Hepatocyte (in vitro differentiated cells): ENCODE data around the gene CCDC12. TPM values are rescaled to one million over a fixed set of nuclear protein-coding genes. Genes with fewer than 3 reads are reported as not detected.
A peak's percentile ranks its signal among the peaks of the same experiment; 100 is the strongest.

Experiments used
- DNase-seq: peaks from one replicate; pipeline ENCODE4 v3.0.0-alpha.2; 2016; ENCODE audit warnings: low spot score
- H2AFZ ChIP-seq: fragments of 200-600 bp; sonication (generic); 2 replicates; pipeline ENCODE4 v1.6.0; 2016; ENCODE audit warnings: antibody characterized with exemption, mild to moderate bottlenecking
- H3K27ac ChIP-seq: fragments of 200-600 bp; sonication (generic); 2 replicates; pipeline ENCODE4 v1.5.1; 2016; ENCODE audit warnings: mild to moderate bottlenecking
- H3K27me3 ChIP-seq: fragments of 200-600 bp; sonication (generic); 2 replicates; pipeline ENCODE4 v1.6.1; 2016
- H3K36me3 ChIP-seq: fragments of 200-600 bp; sonication (generic); replicated peaks from 2 replicates; pipeline ENCODE4 v1.5.1; 2016; ENCODE audit warnings: low read depth; ENCODE audit not compliant: insufficient read depth
- H3K4me1 ChIP-seq: fragments of 200-600 bp; sonication (generic); 2 replicates; pipeline ENCODE4 v1.5.1; 2016; ENCODE audit warnings: mild to moderate bottlenecking, moderate library complexity; ENCODE audit not compliant: insufficient read depth
- H3K4me2 ChIP-seq: fragments of 200-600 bp; sonication (generic); 2 replicates; pipeline ENCODE4 v1.6.0; 2016
- H3K4me3 ChIP-seq: fragments of 200-600 bp; sonication (generic); 2 replicates; pipeline ENCODE4 v1.5.1; 2016; ENCODE audit warnings: mild to moderate bottlenecking
- H3K79me2 ChIP-seq: fragments of 200-600 bp; sonication (generic); 2 replicates; pipeline ENCODE4 v1.6.0; 2017; ENCODE audit warnings: mild to moderate bottlenecking
- H3K9me2 ChIP-seq: fragments of 200-600 bp; sonication (generic); replicated peaks from 2 replicates; pipeline ENCODE4 v1.6.0; 2017; ENCODE audit warnings: mild to moderate bottlenecking; ENCODE audit not compliant: insufficient read depth
- H3K9me3 ChIP-seq: fragments of 200-600 bp; sonication (generic); 2 replicates; pipeline ENCODE4 v1.5.1; 2016; ENCODE audit warnings: low read depth, mild to moderate bottlenecking
- H4K20me1 ChIP-seq: fragments of 200-600 bp; sonication (generic); 2 replicates; pipeline ENCODE4 v1.6.0; 2016; ENCODE audit warnings: mild to moderate bottlenecking; ENCODE audit not compliant: insufficient read depth, poor library complexity, severe bottlenecking
- CTCF ChIP-seq: fragments of 200-600 bp; sonication (generic); IDR thresholded peaks from 2 replicates; pipeline ENCODE4 v1.5.1; 2016; ENCODE audit warnings: antibody characterized with exemption, mild to moderate bottlenecking; ENCODE audit not compliant: poor library complexity
- EZH2 ChIP-seq: fragments of 200-600 bp; sonication (generic); IDR thresholded peaks from 2 replicates; pipeline ENCODE4 v1.6.1; 2016; ENCODE audit warnings: antibody characterized with exemption, mild to moderate bottlenecking, borderline replicate concordance
- EZH2phosphoT487 ChIP-seq: fragments of 200-600 bp; sonication (generic); IDR thresholded peaks from one replicate; pipeline ENCODE4 v1.6.1; 2018; ENCODE audit warnings: antibody characterized with exemption, mild to moderate bottlenecking, low read depth, moderate library complexity; ENCODE audit not compliant: unreplicated experiment, severe bottlenecking
- WGBS: methylation state at CpG from one replicate; pipeline ENCODE4 v1.1.6; 2016; ENCODE audit warnings: low lambda C conversion rate; ENCODE audit errors: missing lambda C conversion rate; 5-methylcytosine and 5-hydroxymethylcytosine counted together
- polyA plus RNA-seq: library from polyadenylated mRNA; unstranded; fragments of >200 nt; fragmentation: Nextera tagmentation; extraction: Ambion mirVana; gene quantifications from 2 replicates; pipeline ENCODE4 v1.2.1, GENCODE V29; 2016
- total RNA-seq: library from RNA; depleted of rRNA; stranded (reverse); fragments of >200 nt; gene quantifications from 2 replicates; pipeline ENCODE4 v1.2.3, GENCODE V29; 2014

The CCDC12 gene
- total and polyA plus RNA-seq, 2 experiments from 2014 or later = 41.1 to 78.4 TPM

DNA sequence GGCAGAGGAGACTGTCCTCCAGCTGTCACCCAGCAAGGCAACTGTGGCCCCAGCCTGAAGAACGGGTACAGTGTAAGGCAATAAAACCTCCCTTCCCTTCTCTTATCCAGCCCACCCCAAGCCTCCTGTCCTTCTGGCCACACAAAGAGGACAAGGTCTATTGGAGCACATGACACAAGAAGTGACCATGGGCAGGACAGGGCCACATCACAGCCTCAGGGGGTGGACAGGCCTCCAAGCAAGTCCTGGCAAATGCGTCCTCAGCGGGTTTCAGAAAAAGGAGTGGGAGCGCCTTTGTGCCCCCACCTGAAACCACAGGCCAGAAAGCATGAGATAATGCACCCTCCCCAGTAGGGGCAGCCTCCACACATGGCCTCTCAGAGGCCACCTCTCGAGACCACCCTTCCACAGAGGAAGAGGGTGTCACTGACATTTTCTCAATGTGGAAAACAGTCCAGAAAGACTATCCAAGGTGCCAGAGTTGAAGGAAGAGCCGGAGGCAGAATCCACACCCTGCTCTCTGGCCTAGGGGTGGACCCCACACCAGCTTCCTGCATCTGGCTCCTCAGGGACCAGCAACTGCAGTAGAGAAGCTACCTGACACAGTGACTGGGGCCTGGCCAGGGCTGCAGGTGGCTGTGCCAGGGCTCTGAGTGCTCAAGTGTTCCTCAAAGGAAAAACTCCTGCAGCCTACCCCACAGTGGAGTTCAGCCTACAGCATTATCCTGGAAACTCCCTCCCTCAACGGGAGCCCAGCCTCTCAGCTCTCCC is 43.9 kb downstream of the CCDC12 start:
- Histone ChIP-seq H3K27me3 (no peaks in the 10 kb centered on the region), H4K20me1 (peaks cover 8% of the 10 kb centered on the region), H3K4me1 (peaks cover 64% of the 10 kb centered on the region), H3K79me2 (peaks cover 85% of the 10 kb centered on the region), H3K36me3 (no peaks in the 10 kb centered on the region), H3K4me2 (peak overlapping the region; percentile 56), H3K9me2 (no peaks in the 10 kb centered on the region), H3K27ac (peak overlapping the region; percentile 87), H3K4me3 (no peak overlapping the region), H2AFZ (no peak overlapping the region), H3K9me3 (no peaks in the 10 kb centered on the region)
- DNase-seq = no peak
- 85% methylated on average over 6 of the region's 7 CpGs for WGBS
- TF ChIP-seq EZH2 (no peak), CTCF (no peak), EZH2phosphoT487 (no peak)

- peaks cover 63% of the 10 kb centered on the region for H3K4me1 ChIP-seq
- H3K4me2 ChIP-seq = peak overlapping the region; percentile 56
These were observed 44.8 kb downstream of the CCDC12 start for GRCh38 chr3:46931631-46932331.

GRCh38 chr3:46930945-46931403 is 45.6 kb downstream of the CCDC12 start:
- DNase-seq = no peak
- no peak overlapping the region for H3K4me3 ChIP-seq
- H3K9me3 ChIP-seq = no peaks in the 10 kb centered on the region
- 72% methylated on average over 3 of the region's 3 CpGs for WGBS
- H3K9me2 ChIP-seq = no peaks in the 10 kb centered on the region
- H2AFZ ChIP-seq = no peak overlapping the region
- H3K79me2 ChIP-seq = peaks cover 84% of the 10 kb centered on the region
- no peaks in the 10 kb centered on the region for H3K27me3 ChIP-seq
- peaks cover 12% of the 10 kb centered on the region for H4K20me1 ChIP-seq
- TF ChIP-seq EZH2phosphoT487 (no peak), EZH2 (no peak)
- H3K4me2 ChIP-seq = peak overlapping the region; percentile 56
- H3K4me1 ChIP-seq = peaks cover 61% of the 10 kb centered on the region
- no peaks in the 10 kb centered on the region for H3K36me3 ChIP-seq
- H3K27ac ChIP-seq = peak overlapping the region; percentile 87

More at GRCh38 chr3:46931631-46932331, 44.8 kb downstream of the CCDC12 start:
- TF ChIP-seq EZH2 = no peak
- peak; percentile 59 for DNase-seq
- 46% methylated on average over 6 of the region's 6 CpGs for WGBS
- Histone ChIP-seq H3K27ac (peak overlapping the region; percentile 87), H2AFZ (no peak overlapping the region), H3K79me2 (peaks cover 85% of the 10 kb centered on the region), H3K9me2 (no peaks in the 10 kb centered on the region), H3K36me3 (no peaks in the 10 kb centered on the region), H3K4me3 (no peak overlapping the region), H3K9me3 (no peaks in the 10 kb centered on the region), H3K27me3 (no peaks in the 10 kb centered on the region), H4K20me1 (peaks cover 12% of the 10 kb centered on the region)

DNA sequence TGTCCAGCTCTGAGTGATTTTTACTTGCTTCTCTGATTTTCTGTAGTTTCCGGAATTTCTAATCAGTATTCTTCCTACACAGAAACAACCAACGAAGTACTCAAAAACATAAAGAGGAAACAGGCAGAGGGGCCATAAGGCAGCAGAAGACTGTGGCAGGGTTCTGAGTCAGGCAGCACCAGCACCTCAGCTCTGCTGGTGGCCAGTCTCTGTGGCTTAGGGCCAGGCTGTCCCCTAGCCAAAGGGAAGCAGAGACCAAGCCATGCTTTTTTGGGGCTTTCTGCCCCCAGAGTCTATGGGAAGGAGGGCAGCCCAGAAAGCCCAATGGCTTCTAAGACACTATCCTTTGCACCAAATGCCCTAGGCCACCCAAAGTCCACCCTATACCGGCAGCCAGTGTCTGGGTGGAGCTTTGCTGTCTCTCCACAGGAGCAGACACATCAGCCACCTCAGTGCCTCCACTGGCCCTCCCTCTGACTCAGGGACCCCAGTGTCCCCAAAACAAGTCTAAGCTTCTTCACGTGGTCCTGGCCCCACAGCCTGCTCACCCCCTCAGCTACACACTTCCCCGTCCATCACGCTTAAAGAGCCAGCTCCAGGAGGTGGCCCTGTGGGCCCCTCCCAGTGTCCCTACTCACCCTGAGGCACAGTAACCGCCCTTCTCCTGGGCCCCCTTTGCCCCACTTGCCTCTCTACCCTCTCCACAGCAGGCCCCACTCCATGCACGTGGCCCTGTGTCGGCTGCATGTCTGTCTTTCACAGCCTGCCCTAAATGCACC is 46.2 kb downstream of the CCDC12 start:
- H3K4me1 ChIP-seq = peaks cover 57% of the 10 kb centered on the region
- WGBS = 83% methylated on average over 8 of the region's 9 CpGs
- no peaks in the 10 kb centered on the region for H3K9me3 ChIP-seq
- no peaks in the 10 kb centered on the region for H3K36me3 ChIP-seq
- H4K20me1 ChIP-seq = peaks cover 12% of the 10 kb centered on the region
- TF ChIP-seq EZH2 (no peak), CTCF (no peak), EZH2phosphoT487 (no peak)
- no peak overlapping the region for H3K4me2 ChIP-seq
- no peak for DNase-seq
- H2AFZ ChIP-seq = no peak overlapping the region
- H3K79me2 ChIP-seq = peaks cover 88% of the 10 kb centered on the region
- no peaks in the 10 kb centered on the region for H3K27me3 ChIP-seq
- no peaks in the 10 kb centered on the region for H3K9me2 ChIP-seq
- H3K27ac ChIP-seq = peak overlapping the region; percentile 87
- no peak overlapping the region for H3K4me3 ChIP-seq
